ENCODE results near the gene TP53I3. TPM values are rescaled to one million over a fixed set of nuclear protein-coding genes. Genes with fewer than 3 reads are reported as not detected.
A peak's percentile ranks its signal among the peaks of the same experiment; 100 is the strongest.

Gene TP53I3
- total and polyA plus RNA-seq, 2 of the 4 experiments (the other 2 are of a cell fraction) = 25.5 to 42.2 TPM

DNA sequence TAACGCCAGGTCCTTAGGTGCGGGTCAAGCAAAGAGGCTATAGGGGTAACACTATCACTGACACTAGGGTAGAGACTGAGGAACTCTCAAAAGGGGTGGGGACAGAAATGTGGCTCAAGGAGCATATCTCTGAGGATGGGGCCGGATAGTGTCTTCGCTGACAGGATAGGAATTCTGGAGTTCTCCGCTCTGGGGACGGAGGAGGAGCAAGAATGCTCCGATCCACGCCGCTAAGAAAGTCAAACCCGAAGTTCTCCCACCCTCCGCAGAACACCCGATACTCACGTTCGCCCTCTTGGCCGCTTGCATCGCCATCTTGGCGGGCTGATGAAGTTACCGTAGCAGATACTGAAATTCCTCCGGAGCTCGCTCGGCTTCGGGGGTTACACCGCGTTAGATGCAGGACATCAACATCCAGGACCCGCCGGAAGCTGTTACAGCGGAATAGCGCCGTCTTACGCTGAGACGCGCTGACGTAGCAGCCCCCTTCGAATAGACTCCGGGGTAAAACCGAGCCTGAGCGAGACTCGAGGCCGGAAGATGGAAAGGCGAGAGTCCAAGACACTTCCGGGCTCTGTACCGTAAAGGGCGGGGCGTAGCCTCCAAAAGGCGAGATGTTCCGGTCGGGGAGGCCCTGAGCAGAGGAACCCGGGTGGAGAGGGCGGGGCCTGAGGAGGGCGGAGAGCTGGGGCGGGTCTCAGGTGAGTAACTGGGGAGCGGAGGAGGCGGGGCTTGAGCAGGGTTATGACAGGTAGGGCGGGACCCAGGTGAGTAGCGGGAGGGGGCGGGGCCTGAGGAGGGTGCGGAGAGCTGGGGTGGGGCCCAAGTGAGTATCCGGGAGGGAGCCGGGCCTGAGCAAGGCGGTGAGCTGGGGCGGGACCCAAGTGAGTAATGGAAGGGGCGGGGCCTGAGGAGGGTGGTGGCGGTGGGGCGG lies 8.5 kb downstream of the TP53I3 start, which contains the start of gene SF3B6:
TSS of gene SF3B6 (minus strand) at position 412 of the 934 bp plus-strand sequence. CDS start at position 315, 97 bp downstream.
- H3K27me3 ChIP-seq (ENCODE audit: control insufficient read depth, insufficient read depth, low read length) = no peaks in the 10 kb centered on the region
- WGBS, 2 experiments (ENCODE audit: extremely low coverage in 2 of 2, insufficient read length in 1 of 2) = 0% methylated on average over 28 of the region's 64 CpGs; no CpG with 5 or more reads in 1 of the 2 experiments
- no peaks in the 10 kb centered on the region for H3K9me1 ChIP-seq (ENCODE audit: insufficient read depth, low read length)
- in situ Hi-C loops (cut with MboI; ENCODE audit: low sequenced_read_pairs) (loop anchor here (10.0 kb wide), 1 partner anchor 251 kb away; no protein-coding TSS in a partner anchor), dilution Hi-C loops (cut with HindIII; ENCODE audit: low sequenced_read_pairs, unreplicated experiment) (no loop called here), intact Hi-C loops (cut with micrococcal nuclease) (loop anchor here (1.0 kb wide), 1 partner anchor 149 kb away; the partner anchor contains the start of gene ATAD2B)
- peak within 1 kb of the TSS; percentile 49 for H2BK5ac ChIP-seq (ENCODE audit: low read depth, low read length, poor library complexity, severe bottlenecking)
- ATAC-seq (ENCODE audit: low read depth) (peak; percentile 93), DNase-seq (peak; percentile 99)
- peak within 1 kb of the TSS; percentile 96 for H2AK9ac ChIP-seq (replicated peaks; ENCODE audit: low read depth, low read length, poor library complexity)
- TSS peak; percentile 68 for BruUV-seq (replicated peaks)
- H2BK15ac ChIP-seq (ENCODE audit: low read depth, low read length) = no peak within 1 kb of the TSS
- peak within 1 kb of the TSS; percentile 94 for H2AFZ ChIP-seq (replicated peaks; ENCODE audit: low read length, poor library complexity)
- no peak within 1 kb of the TSS for H2BK20ac ChIP-seq (ENCODE audit: low read depth, low read length)
- no peaks in the 10 kb centered on the region; the same call in 1 of the 2 replicates for H4K20me1 ChIP-seq (ENCODE audit: insufficient read depth, low read length)
- H3K18ac ChIP-seq (ENCODE audit: low read depth, low read length) = peak within 1 kb of the TSS; percentile 38; the same call in 1 of the 2 replicates
- H3K56ac ChIP-seq (ENCODE audit: extremely low read depth, insufficient read depth, low read length) = peak within 1 kb of the TSS; percentile 73
- H3K36me3 ChIP-seq (ENCODE audit: control insufficient read depth, insufficient read depth, low read length) = peaks cover 8% of the 10 kb centered on the region
- peak within 1 kb of the TSS; percentile 66 for H4K91ac ChIP-seq (ENCODE audit: insufficient read depth, low read depth, low read length)
- H3K9me3 ChIP-seq (ENCODE audit: control insufficient read depth, insufficient read depth, low read length) = no peaks in the 10 kb centered on the region
- H2BK120ac ChIP-seq (ENCODE audit: low read depth, low read length) = peak within 1 kb of the TSS; percentile 39; the same call in 1 of the 2 replicates
- peak within 1 kb of the TSS; percentile 71 for H3K4me2 ChIP-seq (ENCODE audit: low read depth, low read length)
- H3K4me3 ChIP-seq (ENCODE audit: insufficient read depth, low read depth, low read length) = peak within 1 kb of the TSS; percentile 73
- CTCF ChIA-PET = no interaction called here
- H3K14ac ChIP-seq (replicated peaks; ENCODE audit: low read depth, low read length) = peak within 1 kb of the TSS; percentile 83
- peak within 1 kb of the TSS; percentile 82 for H3K9ac ChIP-seq (ENCODE audit: low read depth, low read length)
- peak within 1 kb of the TSS; percentile 85 for H4K5ac ChIP-seq (ENCODE audit: low read depth, low read length)
- H3K4ac ChIP-seq (ENCODE audit: low read depth, low read length) = peak within 1 kb of the TSS; percentile 83
- H3K27ac ChIP-seq (ENCODE audit: insufficient read depth, low read length) = peak within 1 kb of the TSS; percentile 68
- POLR2A ChIA-PET (ENCODE audit: unreplicated experiment) = interaction anchor here (0.7 kb wide), 1 partner anchor 10 kb away, joined by 10 read pairs; no protein-coding TSS in a partner anchor
- H4K8ac ChIP-seq (ENCODE audit: low read depth in 2 of 2, low read length in 2 of 2) = peak within 1 kb of the TSS; percentile 63 to 95; a peak in 3 of 4 replicates
- peak within 1 kb of the TSS; percentile 53 for H3K23ac ChIP-seq (ENCODE audit: low read depth, low read length)
- peak within 1 kb of the TSS; percentile 26 for H2AK5ac ChIP-seq (ENCODE audit: low read depth, low read length)
- peaks cover 17 to 38% of the 10 kb centered on the region in 2 experiments; a peak in 3 of 4 replicates for H3K79me1 ChIP-seq (ENCODE audit: low read depth in 1 of 2, low read length in 2 of 2)
- peaks cover 3% of the 10 kb centered on the region; the same call in 1 of the 2 replicates for H3K4me1 ChIP-seq (ENCODE audit: control insufficient read depth, insufficient read depth, low read length)
- TF ChIP-seq, protein P1, sequence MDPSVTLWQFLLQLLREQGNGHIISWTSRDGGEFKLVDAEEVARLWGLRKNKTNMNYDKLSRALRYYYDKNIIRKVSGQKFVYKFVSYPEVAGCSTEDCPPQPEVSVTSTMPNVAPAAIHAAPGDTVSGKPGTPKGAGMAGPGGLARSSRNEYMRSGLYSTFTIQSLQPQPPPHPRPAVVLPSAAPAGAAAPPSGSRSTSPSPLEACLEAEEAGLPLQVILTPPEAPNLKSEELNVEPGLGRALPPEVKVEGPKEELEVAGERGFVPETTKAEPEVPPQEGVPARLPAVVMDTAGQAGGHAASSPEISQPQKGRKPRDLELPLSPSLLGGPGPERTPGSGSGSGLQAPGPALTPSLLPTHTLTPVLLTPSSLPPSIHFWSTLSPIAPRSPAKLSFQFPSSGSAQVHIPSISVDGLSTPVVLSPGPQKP (IDR thresholded peaks at IDR 0.05; ENCODE audit: borderline replicate concordance, low read depth, low read length) = peak; percentile 77; the same call in 1 of the 2 replicates
- no peak for TF ChIP-seq RCOR1 (IDR thresholded peaks at IDR 0.05; ENCODE audit: insufficient replicate concordance, low read length)
- peak; percentile 59; the same call in 1 of the 2 replicates for TF ChIP-seq POLR2A (IDR thresholded peaks at IDR 0.05; ENCODE audit: low read depth, low read length)
- no peak for TF ChIP-seq NFE2L2 (IDR thresholded peaks at IDR 0.05; ENCODE audit: low read depth, low read length)
- TF ChIP-seq MAZ (IDR thresholded peaks at IDR 0.05; ENCODE audit: borderline replicate concordance, low read depth, low read length) = peak; percentile 79
- TF ChIP-seq RFX5 (IDR thresholded peaks at IDR 0.05; ENCODE audit: low read depth, low read length) = no peak
- TF ChIP-seq RAD21 (IDR thresholded peaks at IDR 0.05; ENCODE audit: low read length) = no peak
- 0 out of 2 replicates have a peak, but pooled peaks have one; percentile 25 for TF ChIP-seq FOS (IDR thresholded peaks at IDR 0.05; ENCODE audit: low read depth, low read length)
- TF ChIP-seq MXI1 (IDR thresholded peaks at IDR 0.05; ENCODE audit: borderline replicate concordance, low read depth, low read length) = no peak
- 0 out of 2 replicates have a peak, but pooled peaks have one; percentile 5 for TF ChIP-seq CEBPB (IDR thresholded peaks at IDR 0.05; ENCODE audit: low read depth, low read length)
- TF ChIP-seq MAFK (IDR thresholded peaks at IDR 0.05; ENCODE audit: low read depth, low read length) = peak; percentile 73
- no peak for TF ChIP-seq BHLHE40 (IDR thresholded peaks at IDR 0.05; ENCODE audit: low read depth, low read length)
- TF ChIP-seq CHD1 (IDR thresholded peaks at IDR 0.05; ENCODE audit: low read depth, low read length) = no peak
- peak; percentile 10; the same call in 1 of the 2 replicates for TF ChIP-seq SMC3 (IDR thresholded peaks at IDR 0.05; ENCODE audit: low read depth, low read length)
